Activated CD4-positive, alpha-beta T cell treated with anti-CD3 and anti-CD28 coated beads, Interleukin-2, amount 10 ng/mL, durations not matched to agents 24 days and 14 days (primary cell): Measurements from ENCODE around the gene MOSPD3. TPM values are rescaled to one million over a fixed set of nuclear protein-coding genes. Genes with fewer than 3 reads are reported as not detected.
A peak's percentile ranks its signal among the peaks of the same experiment; 100 is the strongest.

Source experiments
- DNase-seq: peaks from one replicate; pipeline ENCODE4 v3.0.0; 2022
- H3K27ac Mint-ChIP-seq: one replicate; pipeline ENCODE4 v1.8.0; 2022; ENCODE audit warnings: mild to moderate bottlenecking, mixed read lengths
- H3K27me3 Mint-ChIP-seq: one replicate; pipeline ENCODE4 v1.8.0; 2022; ENCODE audit warnings: mixed read lengths
- H3K36me3 Mint-ChIP-seq: one replicate; pipeline ENCODE4 v1.8.0; 2022; ENCODE audit warnings: low read depth, mild to moderate bottlenecking, mixed read lengths
- H3K4me1 Mint-ChIP-seq: one replicate; pipeline ENCODE4 v1.8.0; 2021; ENCODE audit warnings: mixed read lengths
- H3K4me3 Mint-ChIP-seq: one replicate; pipeline ENCODE4 v1.8.0; 2022; ENCODE audit warnings: mild to moderate bottlenecking, moderate library complexity, mixed read lengths
- H3K9me3 Mint-ChIP-seq: one replicate; pipeline ENCODE4 v1.8.0; 2021; ENCODE audit warnings: mixed read lengths
- intact Hi-C: fragments of 100-400 bp; cut with micrococcal nuclease; formaldehyde crosslinking; loops from one replicate; pipeline ENCODE4 v1.15.1; 2023
- total RNA-seq: library from RNA; stranded (reverse); gene quantifications from 2 replicates; pipeline ENCODE4 v1.2.3, GENCODE V29; 2022

MOSPD3 gene
- total RNA-seq, 1 donor from 2014 or later = 12.1 TPM

DNA sequence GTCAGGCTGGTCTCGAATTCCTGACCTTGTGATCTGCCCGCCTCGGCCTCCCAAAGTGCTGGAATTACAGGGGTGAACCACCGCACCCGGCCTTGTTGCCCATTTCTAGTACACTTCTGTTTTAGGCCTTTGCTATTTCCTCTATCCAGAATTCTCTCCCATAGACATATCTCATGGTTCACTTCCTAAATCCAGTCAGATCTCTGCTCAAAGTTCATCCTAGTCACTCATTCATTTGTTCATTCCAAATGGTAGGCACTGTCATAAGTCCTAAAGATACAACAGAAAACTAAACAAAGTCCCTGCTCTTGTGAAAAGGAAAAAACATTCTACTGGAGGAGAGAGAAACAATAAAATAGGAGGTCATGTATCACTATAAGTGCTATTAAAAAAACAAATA is 2.4 kb upstream of the MOSPD3 start:
- Mint-ChIP-seq H3K36me3 (peaks cover 6% of the 10 kb centered on the region), H3K4me3 (peak overlapping the region; percentile 9), H3K27ac (no peak overlapping the region), H3K27me3 (peaks cover 13% of the 10 kb centered on the region), H3K9me3 (no peaks in the 10 kb centered on the region), H3K4me1 (peaks cover 29% of the 10 kb centered on the region)
- intact Hi-C loops = loop anchor here (5.0 kb wide), 1 partner anchor 97 kb away; the partner anchor contains the start of gene POP7
- no peak for DNase-seq

DNA sequence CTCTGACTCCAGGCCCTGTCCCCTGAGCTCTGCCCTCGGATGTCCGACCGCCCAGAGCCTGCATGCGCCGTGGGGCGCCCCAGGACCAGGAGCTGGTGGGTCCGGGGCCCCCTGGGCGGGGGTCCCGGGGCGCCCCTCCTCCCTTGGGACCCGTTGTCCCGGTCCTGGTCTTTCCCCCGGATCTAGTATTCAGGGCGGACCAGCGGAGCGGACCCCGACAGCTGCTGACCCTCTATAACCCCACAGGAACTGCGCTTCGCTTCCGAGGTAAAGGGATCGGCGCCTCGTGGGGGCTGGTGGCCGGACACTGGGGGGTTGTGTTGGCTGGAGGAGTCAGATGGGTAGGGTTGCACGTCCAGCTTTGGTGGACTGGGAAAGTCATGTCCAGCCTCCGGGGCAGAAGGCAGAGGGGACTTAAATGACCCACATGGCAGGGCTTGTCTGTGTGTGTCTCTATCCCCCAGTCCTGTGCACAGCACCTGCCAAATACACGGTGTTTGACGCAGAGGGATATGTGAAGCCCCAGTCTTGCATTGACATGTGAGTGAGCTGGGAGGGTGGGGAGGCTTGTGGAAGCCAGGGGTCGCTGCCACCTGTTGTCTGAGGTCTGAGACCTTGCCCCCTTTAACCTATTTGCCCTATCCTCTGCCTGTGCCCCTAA is 520 bp downstream of the MOSPD3 start:
- no peaks in the 10 kb centered on the region for H3K9me3 Mint-ChIP-seq
- peak overlapping the region; percentile 97 for H3K4me3 Mint-ChIP-seq
- H3K4me1 Mint-ChIP-seq = peaks cover 16% of the 10 kb centered on the region
- H3K36me3 Mint-ChIP-seq = peaks cover 6% of the 10 kb centered on the region
- no peak overlapping the region for H3K27ac Mint-ChIP-seq
- H3K27me3 Mint-ChIP-seq = peaks cover 5% of the 10 kb centered on the region
- intact Hi-C loops = loop anchor here (1.0 to 5.0 kb wide), 6 partner anchors 13 to 184 kb away; partner anchors contain the start of genes FBXO24, GIGYF1, GNB2 and LRCH4
- peak; percentile 76 for DNase-seq

DNA sequence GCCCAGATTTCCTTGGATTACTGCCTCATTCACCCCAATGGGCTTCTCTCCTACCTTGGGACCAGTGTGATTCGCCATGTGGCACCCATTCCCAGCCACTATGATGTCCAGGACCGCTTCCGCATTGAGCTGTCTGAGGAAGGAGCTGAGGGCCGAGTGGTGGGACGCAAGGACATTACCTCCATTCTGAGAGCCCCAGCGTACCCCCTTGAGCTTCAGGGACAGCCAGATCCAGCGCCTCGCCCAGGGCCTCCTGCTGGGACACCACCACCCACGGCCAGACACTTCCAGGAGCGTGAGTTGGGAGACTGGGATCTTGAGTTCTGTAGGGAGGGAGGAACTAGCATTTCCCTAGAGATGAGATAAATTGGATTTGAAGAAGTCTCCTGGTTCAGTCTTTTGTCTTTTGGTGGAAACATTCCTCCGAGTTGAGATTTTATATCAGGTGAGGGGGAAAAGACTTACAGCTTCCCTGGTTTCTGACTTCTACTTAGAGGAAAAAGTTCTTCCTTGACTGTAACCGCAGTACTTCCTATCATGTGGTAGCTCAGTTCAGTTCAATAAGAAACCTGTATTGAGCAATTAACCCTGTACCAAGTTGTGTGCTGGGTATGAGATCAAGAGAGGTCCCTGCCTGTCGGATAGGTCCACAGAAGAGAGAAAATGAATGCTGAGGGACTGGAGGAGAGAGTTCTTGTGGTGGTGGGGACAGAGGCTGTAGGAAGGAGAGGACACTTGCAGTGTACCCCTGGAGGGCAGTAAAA is 1.3 kb downstream of the MOSPD3 start:
- Mint-ChIP-seq H3K27me3 (peaks cover 5% of the 10 kb centered on the region), H3K27ac (peak overlapping the region; percentile 3)

DNA sequence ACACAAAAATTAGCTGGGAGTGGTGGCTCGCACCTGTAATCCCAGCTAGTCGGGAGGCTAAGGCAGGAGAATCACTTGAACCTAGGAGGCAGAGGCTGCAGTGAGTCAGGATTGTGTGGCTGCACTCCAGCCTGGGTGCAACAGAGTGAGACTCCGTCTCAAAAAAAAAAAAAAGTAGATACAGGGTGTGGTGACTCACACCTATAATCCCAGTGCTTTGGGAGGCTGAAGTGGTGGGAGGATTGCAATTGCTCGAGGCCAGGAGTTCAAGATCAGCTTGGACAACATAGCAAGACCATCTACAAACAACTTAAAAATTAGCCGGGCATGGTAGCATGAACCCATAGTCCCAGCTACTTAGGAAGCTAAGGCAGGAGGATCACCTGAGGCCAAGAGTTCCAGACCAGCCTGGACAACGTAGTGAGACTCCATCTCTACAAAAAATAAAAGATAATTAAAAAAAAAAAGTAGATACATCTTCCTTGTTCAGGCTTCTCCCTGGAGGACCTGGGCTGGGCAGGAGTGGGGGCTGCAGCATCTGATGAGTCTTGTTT is 2.0 kb downstream of the MOSPD3 start:
- Mint-ChIP-seq H3K4me3 (no peak overlapping the region), H3K36me3 (peaks cover 6% of the 10 kb centered on the region), H3K9me3 (no peaks in the 10 kb centered on the region), H3K4me1 (peaks cover 16% of the 10 kb centered on the region), H3K27me3 (peaks cover 4% of the 10 kb centered on the region), H3K27ac (no peak overlapping the region)
- intact Hi-C loops = loop anchor here (5.0 kb wide), 1 partner anchor 93 kb away; the partner anchor contains the start of gene POP7
- no peak for DNase-seq

More for the DNA sequence above, 1.3 kb downstream of the MOSPD3 start:
- H3K9me3 Mint-ChIP-seq = no peaks in the 10 kb centered on the region
- H3K4me1 Mint-ChIP-seq = peaks cover 16% of the 10 kb centered on the region
- peak; percentile 65 for DNase-seq
- peaks cover 6% of the 10 kb centered on the region for H3K36me3 Mint-ChIP-seq
- peak overlapping the region; percentile 97 for H3K4me3 Mint-ChIP-seq
- intact Hi-C loops = loop anchor here (5.0 kb wide), 1 partner anchor 94 kb away; the partner anchor contains the start of gene POP7

DNA sequence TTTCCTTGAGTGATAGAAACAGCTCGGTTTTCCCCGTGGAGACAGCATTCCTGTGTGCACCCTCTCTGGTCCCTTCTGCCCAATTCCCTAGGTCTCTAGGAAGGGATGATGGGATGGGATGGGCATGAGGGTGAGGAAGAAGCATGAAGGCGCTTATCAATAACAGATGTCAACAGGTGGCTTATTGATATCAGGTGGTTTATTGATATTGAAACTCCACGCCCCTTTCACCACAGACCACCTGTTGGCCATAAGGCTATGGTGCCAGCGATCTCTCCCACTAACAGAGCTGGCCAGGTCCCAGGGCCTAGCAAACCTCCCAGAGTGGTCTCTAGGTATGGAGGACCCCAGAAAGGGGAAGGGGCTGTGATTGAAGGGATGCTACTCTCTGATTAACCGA is 7.9 kb downstream of the MOSPD3 start:
- no peaks in the 10 kb centered on the region for H3K9me3 Mint-ChIP-seq
- H3K4me1 Mint-ChIP-seq = peaks cover 15% of the 10 kb centered on the region
- no peak for DNase-seq
- peaks cover 14% of the 10 kb centered on the region for H3K36me3 Mint-ChIP-seq
- no peaks in the 10 kb centered on the region for H3K27me3 Mint-ChIP-seq
- H3K27ac Mint-ChIP-seq = no peak overlapping the region
- no peak overlapping the region for H3K4me3 Mint-ChIP-seq
- intact Hi-C loops = no loop called here

DNA sequence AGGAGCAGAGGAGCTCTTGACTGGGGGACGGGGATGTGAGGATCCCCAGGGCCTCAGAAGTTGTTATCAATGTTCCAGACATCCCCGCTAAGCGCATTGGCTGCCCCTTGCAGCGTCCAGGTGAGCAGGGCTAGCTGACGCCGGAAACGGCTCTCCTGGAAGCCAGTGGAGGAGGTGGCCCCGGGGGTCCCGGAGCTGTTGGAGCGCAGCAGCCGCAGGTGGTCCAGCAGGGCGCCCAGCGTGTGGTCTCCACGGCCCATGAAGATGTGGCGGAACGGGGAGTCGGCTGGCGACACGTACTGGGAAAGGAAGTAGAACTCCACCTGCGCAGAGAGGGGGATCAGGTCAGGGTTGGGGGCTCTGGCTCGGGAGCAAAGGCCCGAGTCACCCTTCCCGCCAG is 8.5 kb downstream of the MOSPD3 start:
- Mint-ChIP-seq H3K27me3 (no peaks in the 10 kb centered on the region), H3K9me3 (no peaks in the 10 kb centered on the region), H3K36me3 (peaks cover 14% of the 10 kb centered on the region), H3K4me1 (peaks cover 21% of the 10 kb centered on the region), H3K4me3 (no peak overlapping the region), H3K27ac (no peak overlapping the region)
- no peak for DNase-seq
- intact Hi-C loops = no loop called here

DNA sequence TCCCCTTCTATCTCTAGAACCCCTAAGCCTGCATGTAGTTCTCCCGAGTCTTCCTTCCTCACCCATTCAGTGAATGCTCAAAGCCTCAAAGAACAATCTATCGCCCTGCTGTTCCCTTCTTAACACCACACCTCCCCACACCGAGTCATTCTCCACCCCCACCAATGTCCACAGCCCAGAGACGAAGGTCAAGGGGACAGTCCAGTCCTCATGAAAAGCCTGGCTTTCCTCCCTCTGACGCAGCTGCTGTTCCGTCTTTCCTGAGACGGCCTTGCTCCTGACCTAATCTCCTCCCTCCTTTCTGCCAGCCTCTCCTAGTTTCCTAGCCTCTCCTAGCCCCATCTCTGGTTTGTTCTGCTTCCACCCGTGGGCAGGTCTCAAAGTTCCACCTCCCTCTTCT is 9.2 kb downstream of the MOSPD3 start:
- no peak overlapping the region for H3K27ac Mint-ChIP-seq
- no peaks in the 10 kb centered on the region for H3K9me3 Mint-ChIP-seq
- H3K4me3 Mint-ChIP-seq = no peak overlapping the region
- intact Hi-C loops = no loop called here
- H3K27me3 Mint-ChIP-seq = no peaks in the 10 kb centered on the region
- H3K4me1 Mint-ChIP-seq = peaks cover 28% of the 10 kb centered on the region
- peaks cover 14% of the 10 kb centered on the region for H3K36me3 Mint-ChIP-seq
- DNase-seq = no peak

DNA sequence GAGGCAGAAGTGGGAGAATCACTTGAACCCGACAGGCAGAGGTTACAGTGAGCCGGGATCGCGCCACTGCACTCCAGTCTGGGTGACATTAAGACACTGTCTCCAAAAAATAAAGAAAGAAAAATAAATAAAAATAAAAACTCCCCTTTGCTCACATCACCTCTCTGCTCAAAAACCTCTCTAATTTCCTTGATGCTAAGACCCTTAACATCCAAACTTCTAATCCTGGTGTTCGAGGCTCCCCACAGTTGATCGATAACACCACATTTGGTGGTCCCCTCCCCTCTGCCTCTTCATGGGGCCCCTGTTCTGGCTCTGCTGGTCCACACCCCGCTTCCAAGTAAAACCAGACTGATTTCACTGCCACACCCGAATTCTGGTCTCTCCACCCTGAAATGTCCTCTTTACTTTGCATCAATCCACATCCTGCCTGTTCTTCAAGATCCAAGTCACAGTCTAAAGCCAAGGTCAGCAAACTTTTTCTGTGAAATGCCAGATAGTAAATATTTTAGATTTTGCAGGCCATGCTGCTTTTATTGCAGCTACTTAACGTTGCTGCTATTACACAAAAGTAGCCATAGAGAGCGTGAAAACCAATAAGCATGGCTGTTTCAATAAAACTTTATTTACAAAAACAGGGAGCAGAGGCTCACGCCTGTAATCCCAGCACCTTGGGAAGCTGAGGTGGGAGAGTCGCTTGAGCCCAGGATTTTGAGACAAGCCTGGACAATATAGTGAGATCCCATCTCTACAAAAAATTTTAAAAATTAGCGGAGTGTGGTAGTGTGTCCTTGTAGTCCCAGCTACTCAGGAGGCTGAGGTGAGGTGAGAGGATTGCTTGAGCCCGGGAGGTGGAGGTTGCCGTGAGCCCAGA is 11.8 kb downstream of the MOSPD3 start:
- H3K4me3 Mint-ChIP-seq = peak overlapping the region; percentile 55
- no peaks in the 10 kb centered on the region for H3K27me3 Mint-ChIP-seq
- H3K36me3 Mint-ChIP-seq = peaks cover 23% of the 10 kb centered on the region
- no peaks in the 10 kb centered on the region for H3K9me3 Mint-ChIP-seq
- peak overlapping the region; percentile 54 for H3K27ac Mint-ChIP-seq
- peak; percentile 77 for DNase-seq
- peaks cover 38% of the 10 kb centered on the region for H3K4me1 Mint-ChIP-seq
- intact Hi-C loops = no loop called here

DNA sequence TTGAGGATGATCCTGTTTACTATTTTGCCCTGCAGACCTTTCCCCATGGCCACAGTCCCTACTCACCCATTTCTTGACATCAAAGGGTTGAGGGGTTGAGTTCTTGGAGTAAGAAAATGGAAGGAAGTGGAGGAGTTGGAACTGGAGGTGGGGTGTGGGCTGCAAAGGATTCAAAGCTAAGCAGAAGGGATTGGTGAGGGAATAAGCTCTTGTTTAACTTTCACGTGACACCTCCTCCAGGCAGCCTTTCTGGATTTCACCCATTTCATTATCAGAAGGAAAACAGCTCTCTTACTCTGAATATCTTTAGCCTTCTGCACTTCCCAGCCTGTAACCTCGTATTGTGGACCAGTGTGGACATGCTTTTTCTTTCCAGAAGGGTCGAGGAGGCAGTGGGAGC is 13.7 kb downstream of the MOSPD3 start:
- peaks cover 22% of the 10 kb centered on the region for H3K36me3 Mint-ChIP-seq
- H3K9me3 Mint-ChIP-seq = no peaks in the 10 kb centered on the region
- peaks cover 44% of the 10 kb centered on the region for H3K4me1 Mint-ChIP-seq
- H3K27me3 Mint-ChIP-seq = no peaks in the 10 kb centered on the region
- H3K27ac Mint-ChIP-seq = no peak overlapping the region
- no peak for DNase-seq
- intact Hi-C loops = loop anchor here (1.0 kb wide), 2 partner anchors 14 to 47 kb away; partner anchors contain the start of genes GNB2 and MOSPD3
- H3K4me3 Mint-ChIP-seq = peak overlapping the region; percentile 82

DNA sequence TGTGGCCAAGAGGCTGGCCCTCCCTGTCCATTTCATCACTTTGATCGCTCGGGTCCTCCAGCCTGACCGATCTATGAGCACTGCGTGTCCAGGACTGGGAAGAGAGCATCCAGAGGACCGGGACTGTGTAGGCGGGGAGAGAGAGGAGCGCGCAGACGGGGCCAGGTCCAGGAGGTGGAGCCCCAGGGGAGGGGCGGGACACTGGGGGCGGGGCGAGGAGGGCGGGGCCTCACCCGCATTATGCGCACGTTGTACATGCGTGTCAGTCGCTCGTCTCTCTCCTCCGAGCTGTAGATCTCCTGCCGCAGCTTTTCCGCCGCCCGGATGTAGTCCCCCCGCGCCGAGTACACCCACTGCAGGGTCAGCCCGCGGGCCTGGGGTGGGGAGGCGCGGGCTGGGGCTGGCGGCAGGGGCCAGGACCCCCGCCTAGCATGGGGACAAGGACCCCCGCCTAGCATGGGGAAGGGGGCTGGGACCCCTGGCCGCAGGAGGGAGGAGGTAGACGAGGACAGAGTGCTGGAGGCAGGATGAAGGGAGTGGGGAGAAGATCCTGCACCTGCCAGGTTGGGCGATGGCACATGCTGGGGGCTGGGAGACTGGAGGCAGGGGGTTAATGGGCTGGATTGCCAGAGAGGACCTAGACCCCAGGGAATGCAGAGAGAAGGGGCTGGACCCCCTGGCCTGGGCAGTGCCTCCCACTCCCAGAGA is 14.3 kb downstream of the MOSPD3 start:
- Mint-ChIP-seq H3K4me3 (peak overlapping the region; percentile 82), H3K9me3 (no peaks in the 10 kb centered on the region), H3K27me3 (no peaks in the 10 kb centered on the region), H3K27ac (peak overlapping the region; percentile 76), H3K4me1 (peaks cover 42% of the 10 kb centered on the region), H3K36me3 (peaks cover 18% of the 10 kb centered on the region)
- DNase-seq = peak; percentile 94
- intact Hi-C loops = loop anchor here (1.0 kb wide), 2 partner anchors 14 to 47 kb away; partner anchors contain the start of genes GNB2 and MOSPD3

DNA sequence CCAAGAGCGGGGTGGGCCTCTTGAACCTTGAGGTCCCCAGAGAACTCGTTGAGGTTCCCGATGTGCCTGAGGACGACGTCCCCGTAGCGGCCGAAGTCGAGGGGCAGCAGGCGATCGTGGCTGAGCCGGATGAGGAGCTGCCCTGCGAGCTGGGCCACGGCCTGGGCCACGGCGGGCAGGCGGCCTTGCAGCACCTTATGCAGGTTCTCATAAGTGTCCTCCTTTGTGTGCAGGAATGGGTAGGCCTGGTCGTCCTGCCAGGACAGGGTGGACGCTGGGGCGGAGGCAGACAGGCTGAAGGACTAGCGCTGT is 14.9 kb downstream of the MOSPD3 start:
- H3K4me1 Mint-ChIP-seq = peaks cover 45% of the 10 kb centered on the region
- peaks cover 18% of the 10 kb centered on the region for H3K36me3 Mint-ChIP-seq
- intact Hi-C loops = no loop called here
- DNase-seq = no peak
- no peak overlapping the region for H3K27ac Mint-ChIP-seq
- no peaks in the 10 kb centered on the region for H3K9me3 Mint-ChIP-seq
- no peaks in the 10 kb centered on the region for H3K27me3 Mint-ChIP-seq
- H3K4me3 Mint-ChIP-seq = peak overlapping the region; percentile 82

DNA sequence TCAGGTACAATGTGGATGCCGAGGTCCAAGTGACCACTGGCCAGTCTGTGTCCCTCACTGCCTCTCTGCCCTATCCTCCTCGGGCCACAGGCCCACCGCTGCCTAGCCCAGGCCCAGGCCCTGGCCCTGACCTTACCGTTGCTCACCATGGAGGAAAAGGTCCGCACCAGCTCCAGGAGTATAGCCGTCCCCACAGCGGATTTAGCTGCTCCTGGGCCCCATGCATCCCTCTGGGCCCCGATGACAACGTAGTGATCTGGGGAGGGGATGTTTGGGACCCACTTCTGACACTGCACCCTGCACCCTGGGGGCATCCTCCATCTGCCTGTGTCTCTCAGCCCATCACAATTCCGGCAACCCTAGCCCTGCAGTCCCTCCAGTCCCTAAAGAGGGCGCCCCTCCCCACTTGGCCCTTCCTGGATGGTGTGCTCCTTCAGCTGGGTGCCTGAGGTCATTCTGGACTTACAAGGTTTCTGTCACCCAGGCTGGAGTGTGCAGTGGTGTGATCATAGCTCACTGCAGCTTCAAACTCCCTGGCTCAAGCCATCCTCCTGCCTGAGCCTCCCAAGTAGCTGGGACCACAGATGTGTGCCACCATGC is 16.9 kb downstream of the MOSPD3 start:
- H3K36me3 Mint-ChIP-seq = peaks cover 15% of the 10 kb centered on the region
- H3K27me3 Mint-ChIP-seq = no peaks in the 10 kb centered on the region
- intact Hi-C loops = no loop called here
- DNase-seq = peak; percentile 75
- peak overlapping the region; percentile 45 for H3K27ac Mint-ChIP-seq
- peaks cover 53% of the 10 kb centered on the region for H3K4me1 Mint-ChIP-seq
- no peaks in the 10 kb centered on the region for H3K9me3 Mint-ChIP-seq
- H3K4me3 Mint-ChIP-seq = peak overlapping the region; percentile 48
